ENCODE measurements around the gene CDH13. TPM values are rescaled to one million over a fixed set of nuclear protein-coding genes. Genes with fewer than 3 reads are reported as not detected.

The CDH13 gene
- polyA plus RNA-seq, 1 donor from 2014 or later: 3.2 TPM

DNA sequence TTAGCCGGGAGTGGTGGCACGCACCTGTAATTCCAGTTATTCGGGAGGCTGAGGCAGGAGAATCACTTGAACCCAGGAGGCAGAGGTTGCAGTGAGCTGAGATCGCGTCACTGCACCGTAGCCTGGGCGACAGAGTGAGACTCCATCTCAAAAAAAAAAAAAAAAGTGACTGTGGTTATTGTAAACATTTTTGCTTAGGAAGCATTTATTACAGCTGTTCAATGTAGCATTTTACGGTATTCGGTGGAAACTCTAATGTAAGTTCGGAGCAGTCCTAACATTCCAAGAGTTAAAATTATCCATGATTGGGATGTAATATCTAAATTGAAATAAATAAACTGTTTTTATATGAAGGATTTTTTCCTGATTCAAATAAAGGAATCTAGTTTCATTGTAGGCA is 926.2 kb downstream of the CDH13 start:
- H3K4me2 ChIP-seq (ENCODE audit: low read length): no peak overlapping the region
- no peaks in the 10 kb centered on the region for H3K79me2 ChIP-seq (replicated peaks; ENCODE audit: insufficient read depth, low read length)
- no peak overlapping the region for H3K9ac ChIP-seq (ENCODE audit: low read length)
- no peak overlapping the region for H3K27ac ChIP-seq (ENCODE audit: low read length)
- no peaks in the 10 kb centered on the region for H3K27me3 ChIP-seq (ENCODE audit: insufficient read depth, low read depth, low read length)
- H4K20me1 ChIP-seq (ENCODE audit: insufficient read depth): no peaks in the 10 kb centered on the region
- H3K36me3 ChIP-seq (ENCODE audit: insufficient read depth, low read length): no peaks in the 10 kb centered on the region
- no peaks in the 10 kb centered on the region for H3K9me2 ChIP-seq (ENCODE audit: insufficient read depth, low read length)
- no peaks in the 10 kb centered on the region for H3F3A ChIP-seq (ENCODE audit: insufficient read depth, low read length, poor library complexity, severe bottlenecking)
- H2AFZ ChIP-seq (ENCODE audit: low read depth, low read length): no peak overlapping the region
- no peaks in the 10 kb centered on the region for H3K9me3 ChIP-seq (ENCODE audit: low read length)
- TF ChIP-seq RAD21 (conservative IDR thresholded peaks at IDR 0.05) (no peak), EP300 (conservative IDR thresholded peaks at IDR 0.05; ENCODE audit: poor library complexity, severe bottlenecking) (no peak), SMC3 (conservative IDR thresholded peaks at IDR 0.05; ENCODE audit: poor library complexity) (no peak), TAF1 (IDR thresholded peaks at IDR 0.05; ENCODE audit: low read depth) (no peak), EZH2 (IDR thresholded peaks at IDR 0.05; ENCODE audit: borderline replicate concordance, insufficient read depth, low read length, poor library complexity, severe bottlenecking) (no peak), MXI1 (conservative IDR thresholded peaks at IDR 0.05; ENCODE audit: poor library complexity, severe bottlenecking) (no peak), POLR2AphosphoS5 (IDR thresholded peaks at IDR 0.05) (no peak)
- TF ChIP-seq, protein P1, sequence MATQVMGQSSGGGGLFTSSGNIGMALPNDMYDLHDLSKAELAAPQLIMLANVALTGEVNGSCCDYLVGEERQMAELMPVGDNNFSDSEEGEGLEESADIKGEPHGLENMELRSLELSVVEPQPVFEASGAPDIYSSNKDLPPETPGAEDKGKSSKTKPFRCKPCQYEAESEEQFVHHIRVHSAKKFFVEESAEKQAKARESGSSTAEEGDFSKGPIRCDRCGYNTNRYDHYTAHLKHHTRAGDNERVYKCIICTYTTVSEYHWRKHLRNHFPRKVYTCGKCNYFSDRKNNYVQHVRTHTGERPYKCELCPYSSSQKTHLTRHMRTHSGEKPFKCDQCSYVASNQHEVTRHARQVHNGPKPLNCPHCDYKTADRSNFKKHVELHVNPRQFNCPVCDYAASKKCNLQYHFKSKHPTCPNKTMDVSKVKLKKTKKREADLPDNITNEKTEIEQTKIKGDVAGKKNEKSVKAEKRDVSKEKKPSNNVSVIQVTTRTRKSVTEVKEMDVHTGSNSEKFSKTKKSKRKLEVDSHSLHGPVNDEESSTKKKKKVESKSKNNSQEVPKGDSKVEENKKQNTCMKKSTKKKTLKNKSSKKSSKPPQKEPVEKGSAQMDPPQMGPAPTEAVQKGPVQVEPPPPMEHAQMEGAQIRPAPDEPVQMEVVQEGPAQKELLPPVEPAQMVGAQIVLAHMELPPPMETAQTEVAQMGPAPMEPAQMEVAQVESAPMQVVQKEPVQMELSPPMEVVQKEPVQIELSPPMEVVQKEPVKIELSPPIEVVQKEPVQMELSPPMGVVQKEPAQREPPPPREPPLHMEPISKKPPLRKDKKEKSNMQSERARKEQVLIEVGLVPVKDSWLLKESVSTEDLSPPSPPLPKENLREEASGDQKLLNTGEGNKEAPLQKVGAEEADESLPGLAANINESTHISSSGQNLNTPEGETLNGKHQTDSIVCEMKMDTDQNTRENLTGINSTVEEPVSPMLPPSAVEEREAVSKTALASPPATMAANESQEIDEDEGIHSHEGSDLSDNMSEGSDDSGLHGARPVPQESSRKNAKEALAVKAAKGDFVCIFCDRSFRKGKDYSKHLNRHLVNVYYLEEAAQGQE (IDR thresholded peaks at IDR 0.05; ENCODE audit: borderline replicate concordance): no peak
- H3K4me3 ChIP-seq (ENCODE audit: low read length): no peak overlapping the region

DNA sequence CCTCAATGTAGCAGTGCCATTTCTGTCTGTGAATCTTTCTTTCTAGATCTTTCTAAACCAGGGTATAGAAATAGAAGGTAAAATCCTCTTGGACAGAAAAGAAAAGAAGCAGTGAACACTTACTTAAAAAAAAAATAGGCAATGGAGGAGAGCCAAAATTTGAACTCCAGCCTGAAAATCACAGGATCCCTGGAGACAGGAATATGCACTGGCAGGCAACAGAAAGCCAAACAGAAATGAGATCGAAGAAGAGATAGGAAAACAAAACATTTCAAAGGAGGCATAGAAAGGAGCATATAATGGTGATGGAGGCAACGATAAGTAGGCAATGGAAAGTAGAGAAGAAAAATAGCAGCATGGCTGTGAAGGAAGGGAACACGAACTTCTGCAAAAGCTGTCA is 927.3 kb downstream of the CDH13 start:
- Histone ChIP-seq H4K20me1 (ENCODE audit: insufficient read depth) (no peaks in the 10 kb centered on the region), H2AFZ (ENCODE audit: low read depth, low read length) (no peak overlapping the region), H3K79me2 (replicated peaks; ENCODE audit: insufficient read depth, low read length) (no peaks in the 10 kb centered on the region), H3K4me3 (ENCODE audit: low read length) (no peak overlapping the region), H3K27me3 (ENCODE audit: insufficient read depth, low read depth, low read length) (no peaks in the 10 kb centered on the region), H3F3A (ENCODE audit: insufficient read depth, low read length, poor library complexity, severe bottlenecking) (no peaks in the 10 kb centered on the region), H3K36me3 (ENCODE audit: insufficient read depth, low read length) (no peaks in the 10 kb centered on the region), H3K27ac (ENCODE audit: low read length) (no peak overlapping the region), H3K4me2 (ENCODE audit: low read length) (no peak overlapping the region), H3K9ac (ENCODE audit: low read length) (no peak overlapping the region), H3K9me3 (ENCODE audit: low read length) (no peaks in the 10 kb centered on the region), H3K9me2 (ENCODE audit: insufficient read depth, low read length) (no peaks in the 10 kb centered on the region)
- TF ChIP-seq EP300 (conservative IDR thresholded peaks at IDR 0.05; ENCODE audit: poor library complexity, severe bottlenecking) (no peak), MXI1 (conservative IDR thresholded peaks at IDR 0.05; ENCODE audit: poor library complexity, severe bottlenecking) (no peak), RAD21 (conservative IDR thresholded peaks at IDR 0.05) (no peak), POLR2AphosphoS5 (IDR thresholded peaks at IDR 0.05) (no peak), TAF1 (IDR thresholded peaks at IDR 0.05; ENCODE audit: low read depth) (no peak), SMC3 (conservative IDR thresholded peaks at IDR 0.05; ENCODE audit: poor library complexity) (no peak), EZH2 (IDR thresholded peaks at IDR 0.05; ENCODE audit: borderline replicate concordance, insufficient read depth, low read length, poor library complexity, severe bottlenecking) (no peak)
- TF ChIP-seq, protein P2, sequence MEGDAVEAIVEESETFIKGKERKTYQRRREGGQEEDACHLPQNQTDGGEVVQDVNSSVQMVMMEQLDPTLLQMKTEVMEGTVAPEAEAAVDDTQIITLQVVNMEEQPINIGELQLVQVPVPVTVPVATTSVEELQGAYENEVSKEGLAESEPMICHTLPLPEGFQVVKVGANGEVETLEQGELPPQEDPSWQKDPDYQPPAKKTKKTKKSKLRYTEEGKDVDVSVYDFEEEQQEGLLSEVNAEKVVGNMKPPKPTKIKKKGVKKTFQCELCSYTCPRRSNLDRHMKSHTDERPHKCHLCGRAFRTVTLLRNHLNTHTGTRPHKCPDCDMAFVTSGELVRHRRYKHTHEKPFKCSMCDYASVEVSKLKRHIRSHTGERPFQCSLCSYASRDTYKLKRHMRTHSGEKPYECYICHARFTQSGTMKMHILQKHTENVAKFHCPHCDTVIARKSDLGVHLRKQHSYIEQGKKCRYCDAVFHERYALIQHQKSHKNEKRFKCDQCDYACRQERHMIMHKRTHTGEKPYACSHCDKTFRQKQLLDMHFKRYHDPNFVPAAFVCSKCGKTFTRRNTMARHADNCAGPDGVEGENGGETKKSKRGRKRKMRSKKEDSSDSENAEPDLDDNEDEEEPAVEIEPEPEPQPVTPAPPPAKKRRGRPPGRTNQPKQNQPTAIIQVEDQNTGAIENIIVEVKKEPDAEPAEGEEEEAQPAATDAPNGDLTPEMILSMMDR (IDR thresholded peaks at IDR 0.05; ENCODE audit: poor library complexity, severe bottlenecking): no peak
- TF ChIP-seq, protein P1 (IDR thresholded peaks at IDR 0.05; ENCODE audit: borderline replicate concordance): no peak

All from neural cell (in vitro differentiated cells).